Right renal pelvis (tissue), 4 donors: ENCODE data around the gene RFTN2. TPM values are rescaled to one million over a fixed set of nuclear protein-coding genes. Genes with fewer than 3 reads are reported as not detected.
"Not testable (repeated sequence)": the region's sequence is repeated elsewhere in the genome, so short reads cannot be mapped to it uniquely, and the experiment has no call there.

Experiments used
- DNase-seq, 4 donors: peaks; one replicate each; pipeline ENCODE4 v3.0.0-alpha.2; 2013; ENCODE audit warnings: low read depth in 4 of 4, low spot score in 3 of 4, missing footprints in 1 of 4
- polyA plus RNA-seq, 4 donors: library from polyadenylated mRNA; unstranded; fragments of 120-200 nt; gene quantifications; one replicate each; pipeline ENCODE4 v1.2.1, GENCODE V29; 2013; ENCODE audit not compliant: insufficient read length in 4 of 4

The RFTN2 gene
- polyA plus RNA-seq, 4 donors = 17.3 to 26.6 (median 19.9) TPM

GRCh38 chr2:197675711-197676188, 363 bp upstream of the RFTN2 start:
- DNase-seq = peak; percentile 54 to 74 (median 64)

- peak in 2 of 4 donors; percentile 18 to 47 for DNase-seq
These were observed 796 bp downstream of the RFTN2 start for GRCh38 chr2:197674591-197674990.

DNA sequence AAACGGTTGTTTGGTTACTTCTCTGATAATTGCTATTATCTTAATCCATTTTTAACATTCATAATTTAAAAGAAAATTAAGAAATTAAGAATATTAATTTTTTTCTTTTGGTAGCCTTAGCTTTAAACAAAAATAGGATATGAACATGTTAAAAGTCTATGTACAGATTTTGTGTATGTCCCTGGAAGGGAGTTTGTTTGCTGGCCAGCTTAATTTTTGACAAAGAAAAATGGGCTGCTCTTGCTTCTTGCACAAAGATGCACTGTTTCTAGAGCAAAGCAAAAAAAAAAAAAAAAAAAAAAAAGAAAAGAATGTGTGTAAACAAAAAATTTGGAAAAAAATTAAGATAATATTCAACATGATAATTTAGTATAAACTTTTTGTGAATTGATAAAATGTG, 1.3 kb downstream of the RFTN2 start:
- peak in 2 of 4 donors; percentile 5 to 20 for DNase-seq

- DNase-seq = peak in 2 of 4 donors; percentile 3 to 15
These were observed 1.8 kb downstream of the RFTN2 start for GRCh38 chr2:197673606-197674005.

DNA sequence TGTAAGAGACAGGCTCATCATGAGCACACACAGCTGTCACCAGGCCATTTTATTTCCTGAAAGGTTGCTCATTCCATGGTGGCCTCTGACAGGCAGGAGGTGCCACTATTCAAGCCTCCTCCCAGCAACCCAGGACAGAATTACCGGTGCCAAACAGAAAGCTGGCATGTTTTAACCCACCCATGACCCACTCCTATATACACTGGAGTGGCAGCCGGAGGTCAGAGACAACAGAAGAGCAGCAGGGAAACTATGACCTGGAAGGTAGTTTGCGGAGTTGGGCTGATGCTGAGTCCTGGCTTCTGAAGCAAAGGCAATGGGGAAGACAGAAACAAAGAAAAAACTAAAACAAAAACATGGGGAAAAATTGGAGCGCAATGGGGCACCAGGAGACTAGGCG, 2.3 kb downstream of the RFTN2 start:
- peak in 2 of 4 donors; percentile 5 for DNase-seq

DNA sequence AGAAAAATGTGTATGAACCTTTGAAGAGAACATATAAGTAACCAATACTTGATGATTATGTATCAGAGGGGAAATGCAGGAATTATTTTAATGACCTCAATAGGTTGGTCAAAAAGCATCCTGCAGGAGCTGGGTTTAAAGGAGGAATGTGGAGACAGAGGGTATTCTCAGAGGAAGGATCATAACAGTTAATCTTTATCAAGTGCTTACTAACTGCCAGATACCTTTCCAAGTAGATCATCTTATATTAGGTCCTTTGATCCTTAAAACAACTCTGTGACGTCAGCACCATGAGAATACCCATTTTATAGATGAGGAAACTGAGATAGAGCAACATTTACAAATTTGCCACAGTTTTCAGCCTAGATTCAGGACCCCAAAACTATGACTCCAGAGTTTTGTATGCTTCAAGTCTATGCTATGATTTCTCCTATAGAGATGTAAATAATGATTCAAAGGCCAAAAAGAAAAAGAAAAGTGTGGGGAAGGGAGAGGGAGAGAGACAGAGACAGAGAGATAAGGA, 3.0 kb downstream of the RFTN2 start:
- DNase-seq = no peak

- no peak for DNase-seq
These were observed 6.3 kb downstream of the RFTN2 start for GRCh38 chr2:197669077-197669476.

GRCh38 chr2:197668296-197668695, 7.1 kb downstream of the RFTN2 start:
- DNase-seq = no peak

GRCh38 chr2:197666277-197666676, 9.1 kb downstream of the RFTN2 start:
- DNase-seq = no peak

DNA sequence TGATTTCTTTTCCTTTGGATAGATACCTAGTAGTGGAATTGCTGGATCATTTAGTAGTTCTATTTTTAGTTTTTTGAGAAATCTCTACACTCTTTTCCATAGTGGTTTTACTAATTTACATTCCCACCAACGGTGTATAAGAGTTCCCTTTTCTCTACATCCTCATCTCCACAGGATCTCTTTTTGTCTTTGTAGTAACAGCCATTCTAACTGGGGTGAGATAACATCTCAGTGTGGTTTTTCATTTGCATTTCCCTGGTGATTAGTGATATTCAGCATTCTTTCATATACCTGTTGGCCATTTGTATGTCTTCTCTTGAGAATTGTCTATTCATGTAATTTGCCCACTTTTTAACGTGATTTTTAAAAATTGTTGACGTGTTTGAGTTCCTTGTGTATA, 13.8 kb downstream of the RFTN2 start:
- no peak for DNase-seq

DNA sequence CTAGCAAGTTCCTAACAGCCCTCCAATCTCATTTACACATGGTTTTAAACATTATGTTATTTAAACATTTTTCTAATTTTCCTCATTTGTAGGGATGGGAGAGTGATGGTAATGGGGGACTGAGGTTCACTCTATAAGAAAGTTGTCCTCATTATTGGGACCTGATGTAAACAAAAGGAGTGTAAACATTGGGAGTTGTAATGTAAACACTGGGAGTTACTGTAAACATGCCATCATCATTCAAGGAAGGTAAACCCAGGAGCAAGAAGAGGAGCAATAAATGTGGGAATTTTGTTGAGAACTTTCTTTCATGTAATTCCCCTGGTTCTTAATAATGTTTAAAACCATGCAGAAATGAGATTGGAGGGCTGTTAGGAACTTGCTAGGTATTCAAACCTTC, 17.8 kb downstream of the RFTN2 start:
- no peak for DNase-seq

DNA sequence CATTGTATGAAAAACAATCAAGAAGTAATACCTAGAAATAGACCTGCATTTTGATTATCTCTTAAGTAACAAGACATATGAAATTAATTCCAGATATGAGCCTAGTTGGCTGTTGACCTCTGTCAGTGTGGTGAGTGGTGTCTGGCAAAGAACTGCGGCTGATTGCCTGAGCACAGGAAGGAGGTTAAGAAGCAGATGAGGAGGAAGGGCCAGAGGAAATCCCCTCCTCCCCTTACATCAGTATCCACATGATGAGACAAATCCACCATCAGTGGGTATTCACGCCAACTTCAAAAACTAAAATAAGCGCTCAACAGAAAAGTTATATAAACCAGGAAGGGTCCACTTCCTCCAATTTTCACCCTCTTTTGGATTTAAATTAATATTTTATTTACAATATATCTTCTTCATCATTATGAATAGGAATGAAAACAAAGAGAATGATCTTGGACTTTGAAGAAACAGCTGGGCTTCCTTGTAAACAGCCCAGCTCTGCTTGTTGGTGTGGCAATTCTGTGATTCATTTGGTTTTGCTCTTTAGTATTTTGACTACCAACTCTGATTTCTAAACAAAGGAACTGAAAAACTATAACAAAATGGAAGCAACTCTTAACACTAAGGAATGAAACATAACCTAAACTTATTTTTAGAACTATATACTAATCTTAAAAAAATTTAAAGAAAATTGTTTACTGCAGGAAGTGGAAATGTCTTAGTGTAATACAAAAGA, 27.3 kb downstream of the RFTN2 start:
- no peak for DNase-seq

DNA sequence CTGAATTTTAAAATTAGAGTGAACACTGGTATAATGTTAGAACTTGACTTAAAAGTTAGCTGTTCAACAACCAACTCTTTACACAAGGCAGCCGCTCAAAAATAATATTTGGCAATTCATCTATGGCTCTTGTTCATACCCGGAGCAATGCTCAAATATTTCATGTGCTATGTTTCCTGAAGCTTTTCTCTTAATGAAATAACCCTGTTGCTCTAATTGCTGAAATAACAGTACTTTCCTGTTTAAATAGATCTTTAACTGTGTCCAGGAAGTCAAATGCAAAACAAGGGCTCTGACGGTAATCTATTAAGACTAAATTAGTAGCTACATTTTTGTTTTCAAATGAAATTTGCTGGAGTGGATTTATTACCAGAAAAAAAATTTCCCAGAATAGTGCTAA, 33.7 kb downstream of the RFTN2 start:
- no peak for DNase-seq

DNA sequence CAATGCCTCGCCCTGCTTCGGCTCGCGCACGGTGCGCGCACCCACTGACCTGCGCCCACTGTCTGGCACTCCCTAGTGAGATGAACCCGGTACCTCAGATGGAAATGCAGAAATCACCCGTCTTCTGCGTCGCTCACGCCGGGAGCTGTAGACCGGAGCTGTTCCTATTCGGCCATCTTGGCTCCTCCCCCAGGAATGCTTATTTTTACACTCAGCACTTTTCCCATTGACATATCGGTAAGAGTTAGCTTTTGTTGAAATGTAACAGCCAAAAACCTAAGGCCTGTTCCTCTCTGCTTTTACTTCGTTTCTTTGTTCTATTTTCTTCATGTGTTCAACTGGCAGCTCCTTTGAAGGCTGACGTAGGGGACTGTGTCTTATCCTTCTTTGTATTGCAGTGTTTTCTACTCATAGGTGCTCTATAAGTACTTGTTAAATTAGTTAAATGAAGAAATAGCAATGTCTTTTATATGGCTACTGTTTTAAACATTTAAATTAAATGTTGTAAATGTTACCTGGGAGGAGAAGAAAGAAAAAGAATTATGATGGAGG, 34.7 kb downstream of the RFTN2 start:
- DNase-seq = not testable (repeated sequence)

- no peak for DNase-seq
These were observed 42.2 kb downstream of the RFTN2 start for GRCh38 chr2:197633109-197633657.

GRCh38 chr2:197628043-197628500, 47.3 kb downstream of the RFTN2 start:
- DNase-seq = no peak

- no peak for DNase-seq
These were observed 48.3 kb downstream of the RFTN2 start for GRCh38 chr2:197626965-197627625.

GRCh38 chr2:197620133-197620532, 55.3 kb downstream of the RFTN2 start:
- DNase-seq = peak; percentile 20 to 63 (median 48)

- DNase-seq = no peak
These were observed 60.3 kb downstream of the RFTN2 start for GRCh38 chr2:197615016-197615652.

DNA sequence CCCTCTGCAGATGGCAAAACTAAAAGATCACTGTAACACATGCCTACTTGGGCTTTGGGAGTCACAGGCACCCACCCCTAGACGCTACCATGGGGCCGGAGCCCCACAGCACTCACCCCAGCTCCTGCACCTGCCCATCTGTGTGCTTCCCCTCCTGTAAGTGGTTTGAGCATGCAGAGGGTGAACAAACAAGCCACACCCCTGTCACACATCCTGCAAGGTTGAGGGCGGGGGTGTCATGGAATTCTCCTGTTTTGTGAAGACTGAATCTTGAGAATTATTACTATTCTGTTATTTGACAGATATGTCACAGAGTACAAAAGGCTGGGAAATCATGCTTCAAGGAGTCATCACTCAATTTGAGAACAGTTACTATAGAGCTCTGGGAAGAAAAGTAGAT, 60.9 kb downstream of the RFTN2 start:
- no peak for DNase-seq
